ENCODE data around the gene GOLGA6L7.
"Not testable (repeated sequence)": the region's sequence is repeated elsewhere in the genome, so short reads cannot be mapped to it uniquely, and the experiment has no call there.

Gene GOLGA6L7

DNA sequence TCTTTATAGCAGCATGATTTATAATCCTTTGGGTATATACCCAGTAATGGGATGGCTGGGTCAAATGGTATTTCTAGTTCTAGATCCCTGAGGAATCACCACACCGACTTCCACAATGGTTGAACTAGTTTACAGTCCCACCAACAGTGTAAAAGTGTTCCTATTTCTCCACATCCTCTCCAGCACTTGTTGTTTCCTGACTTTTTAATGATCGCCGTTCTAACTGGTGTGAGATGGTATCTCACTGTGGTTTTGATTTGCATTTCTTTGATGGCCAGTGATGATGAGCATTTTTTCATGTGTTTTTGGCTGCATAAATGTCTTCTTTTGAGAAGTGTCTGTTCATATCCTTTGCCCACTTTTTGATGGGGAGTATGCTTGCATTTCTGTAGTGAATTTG is 30.3 kb downstream of the GOLGA6L7 start:
- not testable (repeated sequence) for H3K36me3 ChIP-seq (ENCODE audit: control insufficient read depth, low read length); H3K4me1 ChIP-seq (ENCODE audit: control insufficient read depth, low read length); H4K20me1 ChIP-seq (ENCODE audit: control insufficient read depth, insufficient read depth, low read depth, low read length); H3K4me3 ChIP-seq (ENCODE audit: low read length); H3K9me3 ChIP-seq (ENCODE audit: control insufficient read depth, insufficient read depth, low read length); H3K27me3 ChIP-seq (ENCODE audit: control insufficient read depth, low read length); H3K79me2 ChIP-seq (ENCODE audit: control insufficient read depth, low read length); H3K27ac ChIP-seq (ENCODE audit: low read depth, low read length); H3K9me2 ChIP-seq (replicated peaks; ENCODE audit: control insufficient read depth, low read length); H3K4me2 ChIP-seq (ENCODE audit: low read length); H3F3A ChIP-seq (ENCODE audit: control insufficient read depth, insufficient read depth)

DNA sequence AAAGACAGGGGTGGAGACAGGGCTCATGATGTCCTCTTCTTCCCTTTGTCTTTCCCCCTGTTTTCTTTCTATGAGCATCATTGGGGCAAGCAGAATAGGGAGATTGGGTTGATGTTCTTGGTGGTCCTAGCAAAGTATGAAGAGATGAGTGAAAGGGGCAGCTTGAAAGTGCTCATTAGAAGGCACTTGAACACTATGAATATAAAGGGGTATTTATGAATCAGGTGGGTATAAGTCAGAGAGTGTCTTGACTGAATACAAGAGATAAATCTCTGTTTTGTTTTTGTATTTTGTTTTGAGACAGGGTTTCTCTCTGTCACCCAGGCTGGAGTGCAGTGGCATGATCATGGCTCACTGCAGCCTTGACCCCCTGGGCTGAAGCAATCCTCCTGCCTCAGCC is 34.4 kb downstream of the GOLGA6L7 start:
- H3K4me3 ChIP-seq (ENCODE audit: low read length); H3K36me3 ChIP-seq (ENCODE audit: control insufficient read depth, low read length): not testable (repeated sequence)

DNA sequence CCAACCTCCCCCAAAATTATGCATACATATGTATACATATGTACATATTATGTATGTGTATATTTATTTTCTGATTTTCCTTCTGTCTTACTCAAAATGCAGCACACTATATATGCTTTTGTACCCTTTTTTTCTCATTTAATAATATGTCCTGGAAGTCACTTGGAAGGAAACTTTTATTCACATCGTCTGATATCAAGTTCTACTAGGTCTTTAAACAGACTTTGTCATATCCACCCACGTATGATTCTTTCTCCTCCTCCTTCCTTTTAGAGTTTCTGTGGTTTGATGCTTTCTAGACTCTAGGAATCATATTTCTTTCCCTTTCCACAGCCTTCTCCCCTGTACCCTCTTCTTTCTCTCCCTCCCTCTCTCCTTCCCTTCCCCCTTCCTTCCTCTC is 35.1 kb downstream of the GOLGA6L7 start:
- H3K36me3 ChIP-seq (ENCODE audit: control insufficient read depth, low read length); H3K9me3 ChIP-seq (ENCODE audit: control insufficient read depth, insufficient read depth, low read length); H3K4me2 ChIP-seq (ENCODE audit: low read length); H3F3A ChIP-seq (ENCODE audit: control insufficient read depth, insufficient read depth); H3K79me2 ChIP-seq (ENCODE audit: control insufficient read depth, low read length); H3K4me3 ChIP-seq (ENCODE audit: low read length); H3K27ac ChIP-seq (ENCODE audit: low read depth, low read length); H3K9me2 ChIP-seq (replicated peaks; ENCODE audit: control insufficient read depth, low read length); H3K4me1 ChIP-seq (ENCODE audit: control insufficient read depth, low read length); H3K27me3 ChIP-seq (ENCODE audit: control insufficient read depth, low read length); H4K20me1 ChIP-seq (ENCODE audit: control insufficient read depth, insufficient read depth, low read depth, low read length): not testable (repeated sequence)

More for the DNA sequence above, 34.4 kb downstream of the GOLGA6L7 start:
- H3K79me2 ChIP-seq (ENCODE audit: control insufficient read depth, low read length); H3K27me3 ChIP-seq (ENCODE audit: control insufficient read depth, low read length); H4K20me1 ChIP-seq (ENCODE audit: control insufficient read depth, insufficient read depth, low read depth, low read length); H3K9me3 ChIP-seq (ENCODE audit: control insufficient read depth, insufficient read depth, low read length); H3K4me1 ChIP-seq (ENCODE audit: control insufficient read depth, low read length); H3K27ac ChIP-seq (ENCODE audit: low read depth, low read length); H3K4me2 ChIP-seq (ENCODE audit: low read length); H3K9me2 ChIP-seq (replicated peaks; ENCODE audit: control insufficient read depth, low read length); H3F3A ChIP-seq (ENCODE audit: control insufficient read depth, insufficient read depth): not testable (repeated sequence)

DNA sequence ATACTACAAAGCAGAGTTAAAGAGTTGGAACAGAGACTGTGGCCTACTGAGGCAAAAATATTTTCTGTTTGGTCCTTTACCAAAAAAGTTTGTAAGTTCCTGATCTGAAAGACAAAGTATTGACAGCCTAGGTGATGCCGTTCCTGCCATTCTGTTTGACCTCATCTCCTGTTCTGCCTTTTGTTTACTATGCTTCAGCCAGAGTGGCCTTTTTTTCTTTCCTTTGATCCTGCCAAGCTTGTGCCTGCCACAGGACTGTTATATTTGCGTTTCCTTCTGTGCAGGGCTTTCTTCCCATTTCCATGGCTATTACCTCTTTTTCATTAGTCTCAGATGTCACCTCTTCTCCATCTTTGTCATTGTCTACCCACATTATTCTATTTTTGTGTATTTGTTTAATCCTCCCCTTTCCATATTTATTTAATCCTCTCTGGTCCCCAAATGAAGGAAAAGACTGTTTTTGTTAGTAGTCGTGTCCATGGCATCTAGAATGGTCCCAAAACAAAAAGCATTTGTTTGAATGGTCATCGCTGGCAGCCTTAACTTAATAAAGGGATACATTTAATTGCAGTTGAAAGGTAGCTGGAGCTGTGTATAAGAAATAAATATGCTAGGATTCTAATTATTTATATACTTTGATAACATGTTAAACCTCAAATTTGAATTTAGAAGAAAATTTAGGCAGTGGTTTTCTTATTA is 36.4 kb downstream of the GOLGA6L7 start:
- not testable (repeated sequence) for H3K36me3 ChIP-seq (ENCODE audit: control insufficient read depth, low read length); H3K79me2 ChIP-seq (ENCODE audit: control insufficient read depth, low read length); H3K27me3 ChIP-seq (ENCODE audit: control insufficient read depth, low read length); H3K9me3 ChIP-seq (ENCODE audit: control insufficient read depth, insufficient read depth, low read length); H3K27ac ChIP-seq (ENCODE audit: low read depth, low read length); H3F3A ChIP-seq (ENCODE audit: control insufficient read depth, insufficient read depth); H3K9me2 ChIP-seq (replicated peaks; ENCODE audit: control insufficient read depth, low read length); H4K20me1 ChIP-seq (ENCODE audit: control insufficient read depth, insufficient read depth, low read depth, low read length); H3K4me2 ChIP-seq (ENCODE audit: low read length); H3K4me3 ChIP-seq (ENCODE audit: low read length); H3K4me1 ChIP-seq (ENCODE audit: control insufficient read depth, low read length)

DNA sequence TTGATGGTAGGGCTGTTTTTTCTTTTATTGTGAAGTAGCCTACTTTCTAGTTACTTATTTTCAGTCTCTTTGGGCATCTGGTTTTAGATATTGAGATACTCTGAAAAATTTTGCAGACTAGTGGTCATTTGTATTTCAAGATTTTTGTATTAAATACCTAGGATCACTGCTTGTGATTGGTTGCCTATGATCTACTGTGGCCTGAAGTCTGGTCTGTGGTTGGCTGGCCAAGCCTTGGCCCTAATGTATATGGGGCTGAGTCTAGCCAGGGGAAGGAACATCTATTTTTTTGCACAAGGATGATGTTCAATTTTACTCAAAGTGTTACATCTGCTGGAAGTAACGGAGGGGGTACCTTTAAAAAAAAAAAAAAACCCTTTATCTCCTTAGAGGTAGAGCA is 38.0 kb downstream of the GOLGA6L7 start:
- not testable (repeated sequence) for H3K4me2 ChIP-seq (ENCODE audit: low read length); H3K79me2 ChIP-seq (ENCODE audit: control insufficient read depth, low read length); H3K27me3 ChIP-seq (ENCODE audit: control insufficient read depth, low read length); H3K27ac ChIP-seq (ENCODE audit: low read depth, low read length); H4K20me1 ChIP-seq (ENCODE audit: control insufficient read depth, insufficient read depth, low read depth, low read length); H3K9me3 ChIP-seq (ENCODE audit: control insufficient read depth, insufficient read depth, low read length); H3K36me3 ChIP-seq (ENCODE audit: control insufficient read depth, low read length); H3K4me1 ChIP-seq (ENCODE audit: control insufficient read depth, low read length); H3K4me3 ChIP-seq (ENCODE audit: low read length); H3K9me2 ChIP-seq (replicated peaks; ENCODE audit: control insufficient read depth, low read length); H3F3A ChIP-seq (ENCODE audit: control insufficient read depth, insufficient read depth)

DNA sequence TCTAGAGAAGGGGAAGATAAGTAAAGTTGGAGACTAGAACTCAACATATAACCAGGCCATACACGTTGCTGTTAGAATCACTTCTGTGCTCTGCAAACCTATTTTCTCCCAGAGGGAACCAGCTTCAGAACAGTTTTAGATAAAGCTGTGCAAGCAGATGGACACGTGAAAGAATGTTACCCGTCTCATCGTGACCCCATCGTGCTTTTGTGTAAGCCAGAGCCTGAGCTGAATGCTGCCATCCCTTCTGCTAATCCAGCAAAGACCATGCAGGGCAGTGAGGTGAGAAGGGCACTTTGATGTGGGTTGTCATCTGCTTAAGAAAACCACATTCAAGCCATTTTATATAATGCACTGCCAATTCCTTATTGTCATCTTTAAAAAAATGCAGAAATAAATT is 40.3 kb downstream of the GOLGA6L7 start:
- H3K4me1 ChIP-seq (ENCODE audit: control insufficient read depth, low read length); H3K4me3 ChIP-seq (ENCODE audit: low read length); H3K4me2 ChIP-seq (ENCODE audit: low read length); H3K36me3 ChIP-seq (ENCODE audit: control insufficient read depth, low read length); H3K27ac ChIP-seq (ENCODE audit: low read depth, low read length); H3K79me2 ChIP-seq (ENCODE audit: control insufficient read depth, low read length); H3K9me2 ChIP-seq (replicated peaks; ENCODE audit: control insufficient read depth, low read length); H3K27me3 ChIP-seq (ENCODE audit: control insufficient read depth, low read length); H4K20me1 ChIP-seq (ENCODE audit: control insufficient read depth, insufficient read depth, low read depth, low read length); H3F3A ChIP-seq (ENCODE audit: control insufficient read depth, insufficient read depth); H3K9me3 ChIP-seq (ENCODE audit: control insufficient read depth, insufficient read depth, low read length): not testable (repeated sequence)

DNA sequence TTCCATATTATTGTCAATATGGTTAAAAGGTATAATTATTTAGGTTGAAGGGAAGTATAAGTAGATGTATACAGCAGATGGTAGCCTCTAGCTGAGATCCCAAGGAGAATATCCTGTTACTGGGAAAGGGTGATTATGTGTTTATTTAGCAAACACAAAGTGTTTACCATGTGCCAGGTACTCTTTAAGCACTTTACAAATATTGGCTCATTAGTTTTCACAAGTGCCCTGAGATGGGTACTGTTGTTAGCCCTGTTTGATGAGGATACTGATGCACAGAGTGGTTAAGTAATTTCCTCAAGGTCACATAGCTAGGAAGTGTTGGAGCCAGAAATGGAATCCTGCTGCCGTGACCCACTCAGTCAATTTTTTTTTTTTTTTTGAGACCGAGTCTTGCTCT is 48.1 kb downstream of the GOLGA6L7 start:
- H3K4me3 ChIP-seq (ENCODE audit: low read length); H3K27ac ChIP-seq (ENCODE audit: low read depth, low read length); H3F3A ChIP-seq (ENCODE audit: control insufficient read depth, insufficient read depth); H3K36me3 ChIP-seq (ENCODE audit: control insufficient read depth, low read length); H4K20me1 ChIP-seq (ENCODE audit: control insufficient read depth, insufficient read depth, low read depth, low read length); H3K79me2 ChIP-seq (ENCODE audit: control insufficient read depth, low read length); H3K9me2 ChIP-seq (replicated peaks; ENCODE audit: control insufficient read depth, low read length); H3K4me2 ChIP-seq (ENCODE audit: low read length); H3K4me1 ChIP-seq (ENCODE audit: control insufficient read depth, low read length); H3K9me3 ChIP-seq (ENCODE audit: control insufficient read depth, insufficient read depth, low read length); H3K27me3 ChIP-seq (ENCODE audit: control insufficient read depth, low read length): not testable (repeated sequence)

DNA sequence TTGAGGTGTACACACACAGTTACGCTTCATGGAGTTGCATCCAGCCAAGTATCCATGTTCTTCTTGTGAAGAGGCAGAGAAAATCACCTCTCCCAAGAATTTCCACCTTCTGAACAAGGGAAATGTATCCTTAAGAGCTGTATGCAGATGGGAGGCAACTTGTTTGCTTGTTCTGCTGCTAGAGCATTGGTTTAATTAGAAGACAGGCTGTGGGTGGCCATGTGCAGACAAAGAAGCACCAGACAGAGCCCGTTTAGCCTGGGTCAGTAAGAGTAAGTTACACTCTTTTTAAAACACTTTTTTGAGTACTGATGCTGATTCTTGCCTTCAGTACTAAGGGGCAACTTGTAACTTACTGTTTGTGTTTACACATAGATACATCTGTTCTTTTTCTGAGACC is 50.2 kb downstream of the GOLGA6L7 start:
- H3F3A ChIP-seq (ENCODE audit: control insufficient read depth, insufficient read depth); H3K27ac ChIP-seq (ENCODE audit: low read depth, low read length); H4K20me1 ChIP-seq (ENCODE audit: control insufficient read depth, insufficient read depth, low read depth, low read length); H3K9me2 ChIP-seq (replicated peaks; ENCODE audit: control insufficient read depth, low read length); H3K4me3 ChIP-seq (ENCODE audit: low read length); H3K36me3 ChIP-seq (ENCODE audit: control insufficient read depth, low read length); H3K79me2 ChIP-seq (ENCODE audit: control insufficient read depth, low read length); H3K4me1 ChIP-seq (ENCODE audit: control insufficient read depth, low read length); H3K4me2 ChIP-seq (ENCODE audit: low read length); H3K9me3 ChIP-seq (ENCODE audit: control insufficient read depth, insufficient read depth, low read length); H3K27me3 ChIP-seq (ENCODE audit: control insufficient read depth, low read length): not testable (repeated sequence)

Data from DOHH2 (cell line).